Measurements from ENCODE around the gene BPIFB4. TPM values are rescaled to one million over a fixed set of nuclear protein-coding genes. Genes with fewer than 3 reads are reported as not detected.

Gene BPIFB4
- total RNA-seq, 1 donor from 2014 or later, result not detected

- Histone ChIP-seq H3K4me2 (ENCODE audit: low read length) (no peak overlapping the region), H3K27ac (ENCODE audit: low read depth, low read length) (no peak overlapping the region), H3K27me3 (ENCODE audit: insufficient read depth, low read length) (peaks cover 2% of the 10 kb centered on the region), H3K9me3 (ENCODE audit: insufficient read depth, low read depth, low read length) (no peaks in the 10 kb centered on the region), H2AFZ (ENCODE audit: low read depth, low read length) (no peak overlapping the region), H3K79me2 (ENCODE audit: insufficient read depth, low read length) (no peaks in the 10 kb centered on the region), H3K4me1 (ENCODE audit: insufficient read depth, low read length) (no peaks in the 10 kb centered on the region), H3K4me3 (ENCODE audit: insufficient read depth, low read depth, low read length) (no peak overlapping the region), H4K20me1 (ENCODE audit: insufficient read depth, low read length) (no peaks in the 10 kb centered on the region), H3K9ac (ENCODE audit: low read length) (no peak overlapping the region), H3K36me3 (ENCODE audit: insufficient read depth, low read length) (no peaks in the 10 kb centered on the region)
- H3K4me1 Mint-ChIP-seq (ENCODE audit: low read depth, unreplicated experiment), result no peaks in the 10 kb centered on the region
- FAIRE-seq, result no peak
- H3K36me3 Mint-ChIP-seq (ENCODE audit: low read depth, unreplicated experiment), result no peaks in the 10 kb centered on the region
- TF ChIP-seq CTCF (IDR thresholded peaks at IDR 0.05; ENCODE audit: insufficient read depth, low read depth, low read length) (no peak), EZH2 (IDR thresholded peaks at IDR 0.05; ENCODE audit: insufficient read depth, low read length) (no peak)
- no peak overlapping the region for H3K4me3 Mint-ChIP-seq (ENCODE audit: unreplicated experiment)
- peaks cover 5% of the 10 kb centered on the region for H3K9me3 Mint-ChIP-seq (ENCODE audit: unreplicated experiment)
- no peak for DNase-seq (ENCODE audit: low read depth)
- H3K27ac Mint-ChIP-seq (ENCODE audit: unreplicated experiment), result no peak overlapping the region
- peaks cover 58% of the 10 kb centered on the region for H3K27me3 Mint-ChIP-seq (ENCODE audit: low read depth, unreplicated experiment)
Observed at GRCh38 chr20:33069673-33070072, 9.8 kb upstream of the BPIFB4 start.

- Histone ChIP-seq H2AFZ (ENCODE audit: low read depth, low read length) (no peak overlapping the region), H3K4me1 (ENCODE audit: insufficient read depth, low read length) (no peaks in the 10 kb centered on the region), H3K9me3 (ENCODE audit: insufficient read depth, low read depth, low read length) (no peaks in the 10 kb centered on the region), H3K79me2 (ENCODE audit: insufficient read depth, low read length) (no peaks in the 10 kb centered on the region), H3K27me3 (ENCODE audit: insufficient read depth, low read length) (peaks cover 2% of the 10 kb centered on the region), H3K4me3 (ENCODE audit: insufficient read depth, low read depth, low read length) (no peak overlapping the region), H3K36me3 (ENCODE audit: insufficient read depth, low read length) (no peaks in the 10 kb centered on the region), H3K4me2 (ENCODE audit: low read length) (no peak overlapping the region), H3K27ac (ENCODE audit: low read depth, low read length) (no peak overlapping the region), H4K20me1 (ENCODE audit: insufficient read depth, low read length) (no peaks in the 10 kb centered on the region), H3K9ac (ENCODE audit: low read length) (no peak overlapping the region)
- Mint-ChIP-seq H3K9me3 (ENCODE audit: unreplicated experiment) (peaks cover 5% of the 10 kb centered on the region), H3K27me3 (ENCODE audit: low read depth, unreplicated experiment) (peaks cover 65% of the 10 kb centered on the region), H3K36me3 (ENCODE audit: low read depth, unreplicated experiment) (no peaks in the 10 kb centered on the region), H3K27ac (ENCODE audit: unreplicated experiment) (no peak overlapping the region), H3K4me3 (ENCODE audit: unreplicated experiment) (no peak overlapping the region), H3K4me1 (ENCODE audit: low read depth, unreplicated experiment) (no peaks in the 10 kb centered on the region)
- no peak for TF ChIP-seq CTCF (IDR thresholded peaks at IDR 0.05; ENCODE audit: insufficient read depth, low read depth, low read length)
- TF ChIP-seq EZH2 (IDR thresholded peaks at IDR 0.05; ENCODE audit: insufficient read depth, low read length), result no peak
- DNase-seq (ENCODE audit: low read depth), result no peak
- FAIRE-seq, result no peak
Observed at GRCh38 chr20:33070111-33071053, 9.1 kb upstream of the BPIFB4 start.

- Histone ChIP-seq H3K9ac (ENCODE audit: low read length) (no peak overlapping the region), H3K4me2 (ENCODE audit: low read length) (no peak overlapping the region), H3K4me3 (ENCODE audit: insufficient read depth, low read depth, low read length) (no peak overlapping the region), H3K9me3 (ENCODE audit: insufficient read depth, low read depth, low read length) (no peaks in the 10 kb centered on the region), H3K79me2 (ENCODE audit: insufficient read depth, low read length) (no peaks in the 10 kb centered on the region), H3K36me3 (ENCODE audit: insufficient read depth, low read length) (no peaks in the 10 kb centered on the region), H3K4me1 (ENCODE audit: insufficient read depth, low read length) (no peaks in the 10 kb centered on the region), H2AFZ (ENCODE audit: low read depth, low read length) (no peak overlapping the region), H3K27ac (ENCODE audit: low read depth, low read length) (no peak overlapping the region), H3K27me3 (ENCODE audit: insufficient read depth, low read length) (peaks cover 2% of the 10 kb centered on the region), H4K20me1 (ENCODE audit: insufficient read depth, low read length) (no peaks in the 10 kb centered on the region)
- Mint-ChIP-seq H3K4me3 (ENCODE audit: unreplicated experiment) (no peak overlapping the region), H3K4me1 (ENCODE audit: low read depth, unreplicated experiment) (no peaks in the 10 kb centered on the region), H3K27ac (ENCODE audit: unreplicated experiment) (no peak overlapping the region), H3K9me3 (ENCODE audit: unreplicated experiment) (peaks cover 5% of the 10 kb centered on the region), H3K27me3 (ENCODE audit: low read depth, unreplicated experiment) (peaks cover 71% of the 10 kb centered on the region), H3K36me3 (ENCODE audit: low read depth, unreplicated experiment) (no peaks in the 10 kb centered on the region)
- no peak for FAIRE-seq
- TF ChIP-seq CTCF (IDR thresholded peaks at IDR 0.05; ENCODE audit: insufficient read depth, low read depth, low read length), result no peak
- TF ChIP-seq EZH2 (IDR thresholded peaks at IDR 0.05; ENCODE audit: insufficient read depth, low read length), result no peak
- no peak for DNase-seq (ENCODE audit: low read depth)
Observed at GRCh38 chr20:33071198-33071597, 8.2 kb upstream of the BPIFB4 start.
